Left ventricle myocardium inferior (tissue), 1 donor: ENCODE measurements around the gene KEL. TPM values are rescaled to one million over a fixed set of nuclear protein-coding genes. Genes with fewer than 3 reads are reported as not detected.

Source experiments
- DNase-seq: peaks from one replicate; pipeline ENCODE4 v3.0.0-alpha.2; 2020
- H3K27ac ChIP-seq: fragments of 200-600 bp; replicated peaks from 2 replicates; pipeline ENCODE4 v1.8.0; 2021
- H3K27me3 ChIP-seq: fragments of 200-600 bp; 2 replicates; pipeline ENCODE4 v1.8.0; 2021; ENCODE audit warnings: low read depth
- H3K36me3 ChIP-seq: fragments of 200-600 bp; 2 replicates; pipeline ENCODE4 v1.8.0; 2021
- H3K4me1 ChIP-seq: fragments of 200-600 bp; 2 replicates; pipeline ENCODE4 v1.8.0; 2021
- H3K4me3 ChIP-seq: fragments of 200-600 bp; 2 replicates; pipeline ENCODE4 v1.8.0; 2021; ENCODE audit warnings: mild to moderate bottlenecking, moderate library complexity
- H3K9me3 ChIP-seq: fragments of 200-600 bp; replicated peaks from 2 replicates; pipeline ENCODE4 v1.8.0; 2021
- intact Hi-C: fragments of 100-400 bp; cut with micrococcal nuclease; formaldehyde crosslinking; loops from one replicate; pipeline ENCODE4 v1.11.0; 2022
- total RNA-seq: library from RNA; stranded (reverse); fragmentation: NEBNext Ultra II Directional; extraction: Animal tissue kit (Norgen Biotek cat#: 25700); gene quantifications from one replicate; pipeline ENCODE4 v1.2.1, GENCODE V29; 2021
- TF ChIP-seq, protein P1 (sequence below): fragments of 200-600 bp; IDR thresholded peaks from 2 replicates; pipeline ENCODE4 v1.8.0; 2021; ENCODE audit warnings: antibody characterized with exemption, mild to moderate bottlenecking, borderline replicate concordance
- donor health status: DM: no; HTN: yes; CAD: no; lungs with severe emphysema.

KEL gene
- total RNA-seq, 1 donor from 2014 or later: 0.38 TPM

DNA sequence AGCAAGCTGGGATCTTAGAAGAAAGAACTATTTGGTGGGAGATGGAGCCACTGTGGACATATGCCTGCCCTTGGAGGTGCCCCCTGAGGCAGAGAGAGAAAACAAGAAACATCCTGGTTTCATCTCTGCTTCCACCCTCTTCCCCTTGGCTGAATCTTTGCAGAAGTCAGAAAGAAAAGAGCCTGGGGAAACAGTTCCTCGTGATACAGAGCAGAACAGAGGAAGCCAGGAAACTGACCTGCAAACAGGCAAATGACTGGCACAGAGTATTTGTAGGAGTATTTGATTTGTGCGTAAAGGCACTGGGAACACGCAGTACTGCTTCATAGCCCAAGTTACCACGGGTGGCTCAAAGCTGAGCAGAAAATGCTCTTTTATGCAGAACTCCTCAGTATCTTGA, 7.0 kb upstream of the KEL start:
- no peak overlapping the region for H3K4me3 ChIP-seq
- no peak for DNase-seq
- H3K27me3 ChIP-seq: peaks cover 22% of the 10 kb centered on the region
- H3K27ac ChIP-seq: no peak overlapping the region
- H3K36me3 ChIP-seq: no peaks in the 10 kb centered on the region
- intact Hi-C loops: no loop called here
- no peaks in the 10 kb centered on the region for H3K4me1 ChIP-seq
- TF ChIP-seq, protein P1, sequence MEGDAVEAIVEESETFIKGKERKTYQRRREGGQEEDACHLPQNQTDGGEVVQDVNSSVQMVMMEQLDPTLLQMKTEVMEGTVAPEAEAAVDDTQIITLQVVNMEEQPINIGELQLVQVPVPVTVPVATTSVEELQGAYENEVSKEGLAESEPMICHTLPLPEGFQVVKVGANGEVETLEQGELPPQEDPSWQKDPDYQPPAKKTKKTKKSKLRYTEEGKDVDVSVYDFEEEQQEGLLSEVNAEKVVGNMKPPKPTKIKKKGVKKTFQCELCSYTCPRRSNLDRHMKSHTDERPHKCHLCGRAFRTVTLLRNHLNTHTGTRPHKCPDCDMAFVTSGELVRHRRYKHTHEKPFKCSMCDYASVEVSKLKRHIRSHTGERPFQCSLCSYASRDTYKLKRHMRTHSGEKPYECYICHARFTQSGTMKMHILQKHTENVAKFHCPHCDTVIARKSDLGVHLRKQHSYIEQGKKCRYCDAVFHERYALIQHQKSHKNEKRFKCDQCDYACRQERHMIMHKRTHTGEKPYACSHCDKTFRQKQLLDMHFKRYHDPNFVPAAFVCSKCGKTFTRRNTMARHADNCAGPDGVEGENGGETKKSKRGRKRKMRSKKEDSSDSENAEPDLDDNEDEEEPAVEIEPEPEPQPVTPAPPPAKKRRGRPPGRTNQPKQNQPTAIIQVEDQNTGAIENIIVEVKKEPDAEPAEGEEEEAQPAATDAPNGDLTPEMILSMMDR: no peak
- H3K9me3 ChIP-seq: no peaks in the 10 kb centered on the region

DNA sequence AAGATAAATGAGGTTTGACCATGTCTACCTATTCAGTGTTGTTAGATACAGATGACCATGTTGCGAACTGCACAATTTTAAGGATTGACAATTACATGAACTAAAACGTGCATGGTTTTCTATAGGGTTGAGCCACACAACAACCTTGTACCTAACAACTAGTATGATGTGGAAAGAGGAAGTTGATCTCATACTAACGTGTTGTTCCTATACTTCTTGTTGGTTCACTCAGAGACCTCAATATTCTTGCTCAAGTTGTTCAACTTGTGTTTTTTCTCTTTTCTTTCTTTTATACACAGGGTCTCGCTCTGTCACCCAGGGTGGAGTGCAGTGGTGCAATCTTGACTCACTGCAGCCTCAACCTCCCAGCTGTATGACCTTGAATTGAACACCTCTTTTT, 6.1 kb upstream of the KEL start:
- no peaks in the 10 kb centered on the region for H3K4me1 ChIP-seq
- intact Hi-C loops: no loop called here
- TF ChIP-seq, protein P1: no peak
- H3K4me3 ChIP-seq: no peak overlapping the region
- no peaks in the 10 kb centered on the region for H3K9me3 ChIP-seq
- H3K27ac ChIP-seq: no peak overlapping the region
- no peaks in the 10 kb centered on the region for H3K36me3 ChIP-seq
- DNase-seq: no peak
- peaks cover 32% of the 10 kb centered on the region for H3K27me3 ChIP-seq

DNA sequence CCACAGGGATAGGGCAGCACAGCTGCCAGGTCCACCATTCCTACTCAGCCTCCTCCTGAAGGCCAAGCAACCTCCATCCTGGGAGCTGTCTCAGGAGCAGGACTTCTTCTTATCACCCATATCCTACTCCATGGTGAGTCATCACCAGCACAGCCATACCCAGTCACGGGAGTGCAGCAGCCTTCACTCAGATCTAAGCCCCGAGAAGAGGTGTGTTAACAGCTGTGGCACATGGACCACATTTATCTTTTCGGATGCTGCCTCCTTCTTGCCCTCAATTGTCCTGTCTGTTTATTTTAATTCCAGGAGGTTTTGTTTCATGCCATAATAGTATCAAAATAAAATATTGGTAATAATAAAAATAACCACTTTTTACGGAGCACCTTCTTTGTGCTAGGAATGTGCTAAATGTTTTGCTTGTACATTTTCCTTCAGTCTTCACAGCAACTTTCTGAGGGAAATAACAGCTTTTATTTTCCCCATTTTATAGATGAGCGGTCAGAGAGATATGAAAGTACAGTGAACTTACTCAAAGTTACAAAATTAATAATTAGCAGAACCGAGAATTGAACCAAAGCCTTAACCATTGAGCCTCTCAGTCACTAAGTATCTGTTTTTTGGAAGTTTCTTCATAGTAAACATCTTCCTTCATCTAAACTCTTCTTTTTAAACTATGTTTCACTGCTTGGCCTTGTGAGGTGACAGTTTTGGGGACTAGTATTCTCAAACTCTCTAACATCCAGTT, 2.5 kb upstream of the KEL start:
- H3K27ac ChIP-seq: no peak overlapping the region
- no peak overlapping the region for H3K4me3 ChIP-seq
- intact Hi-C loops: no loop called here
- H3K27me3 ChIP-seq: peaks cover 36% of the 10 kb centered on the region
- H3K9me3 ChIP-seq: no peaks in the 10 kb centered on the region
- no peaks in the 10 kb centered on the region for H3K4me1 ChIP-seq
- no peaks in the 10 kb centered on the region for H3K36me3 ChIP-seq
- DNase-seq: no peak
- TF ChIP-seq, protein P1: no peak

DNA sequence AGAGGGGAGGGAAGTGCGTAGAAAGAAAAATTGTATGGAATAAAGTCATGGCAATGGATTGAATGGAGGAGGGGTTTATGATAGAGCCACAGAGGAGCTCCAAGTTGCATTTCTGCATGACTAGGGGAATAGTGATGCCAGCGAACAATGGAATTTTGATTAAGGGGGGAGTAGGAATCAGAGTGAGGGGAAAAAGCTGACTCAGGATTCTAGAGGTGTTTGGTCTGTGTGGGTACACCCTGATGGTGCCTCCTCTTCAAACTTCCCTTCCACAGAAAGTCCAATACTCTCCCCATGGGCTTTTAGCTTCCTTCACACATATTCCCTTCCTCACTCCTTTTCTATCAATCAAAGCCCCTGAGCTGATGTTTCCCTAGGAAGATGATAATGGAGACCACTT, 1.8 kb upstream of the KEL start:
- Histone ChIP-seq H3K36me3 (no peaks in the 10 kb centered on the region), H3K4me3 (no peak overlapping the region), H3K27me3 (peaks cover 36% of the 10 kb centered on the region), H3K9me3 (no peaks in the 10 kb centered on the region), H3K27ac (no peak overlapping the region), H3K4me1 (no peaks in the 10 kb centered on the region)
- no peak for DNase-seq
- intact Hi-C loops: no loop called here
- TF ChIP-seq, protein P1: no peak

DNA sequence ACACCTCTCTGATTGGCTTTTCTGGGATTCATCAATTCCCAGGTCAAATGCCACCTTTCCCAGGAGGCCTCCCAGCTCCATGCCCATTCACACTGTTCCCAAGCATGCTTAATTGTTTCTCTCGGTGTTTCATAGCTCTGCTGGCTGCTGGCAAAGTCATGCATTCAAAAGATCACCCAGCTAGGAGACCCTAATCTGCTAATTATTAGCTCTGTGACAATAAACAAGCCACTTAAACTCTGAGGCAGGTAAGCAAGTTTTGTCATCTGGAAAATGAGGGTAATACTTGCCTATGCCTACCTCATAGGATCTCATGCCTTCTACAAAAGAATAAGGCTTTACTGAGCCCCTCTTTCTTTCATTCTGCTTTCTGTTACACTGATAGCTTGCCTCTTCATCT, 828 bp upstream of the KEL start:
- Histone ChIP-seq H3K4me3 (no peak overlapping the region), H3K36me3 (no peaks in the 10 kb centered on the region), H3K27me3 (peaks cover 30% of the 10 kb centered on the region), H3K9me3 (no peaks in the 10 kb centered on the region), H3K27ac (no peak overlapping the region), H3K4me1 (no peaks in the 10 kb centered on the region)
- DNase-seq: no peak
- TF ChIP-seq, protein P1: no peak
- intact Hi-C loops: no loop called here

DNA sequence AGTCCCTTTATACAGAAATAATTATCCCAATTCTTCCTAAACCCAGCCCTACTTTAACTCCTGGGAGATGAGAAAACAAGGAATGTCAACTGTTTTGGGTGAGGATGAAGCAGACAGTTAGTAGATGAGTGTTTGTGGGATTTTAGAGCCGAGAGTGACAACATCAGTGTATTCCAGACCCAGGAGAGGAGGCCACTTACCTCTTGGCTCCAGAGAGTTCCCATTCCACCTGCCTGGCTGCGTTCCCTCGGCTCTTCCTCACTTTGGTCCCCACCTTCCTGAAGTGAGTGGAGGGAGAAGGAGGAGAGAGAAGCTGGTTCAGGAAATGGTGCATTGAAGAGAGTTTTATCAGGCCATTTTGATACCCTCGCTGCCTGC, 579 bp downstream of the KEL start:
- DNase-seq: no peak
- Histone ChIP-seq H3K9me3 (no peaks in the 10 kb centered on the region), H3K27me3 (peaks cover 18% of the 10 kb centered on the region), H3K27ac (no peak overlapping the region), H3K4me1 (no peaks in the 10 kb centered on the region), H3K36me3 (no peaks in the 10 kb centered on the region), H3K4me3 (no peak overlapping the region)
- TF ChIP-seq, protein P1: no peak
- intact Hi-C loops: no loop called here
